Fibroblast of the aortic adventitia (primary cell): ENCODE measurements around the gene SPINT2. TPM values are rescaled to one million over a fixed set of nuclear protein-coding genes. Genes with fewer than 3 reads are reported as not detected.

Source experiments
- DNase-seq: peaks from one replicate; pipeline ENCODE4 v3.0.0-alpha.2; 2010; ENCODE audit warnings: low read depth
- H3K4me3 ChIP-seq: 2 replicates; pipeline ENCODE4 v1.5.1; 2011; ENCODE audit warnings: low read depth, mild to moderate bottlenecking, control low read depth, low read length, moderate library complexity
- CTCF ChIP-seq: IDR thresholded peaks from 2 replicates; pipeline ENCODE4 v1.5.1; 2011; ENCODE audit warnings: mild to moderate bottlenecking, low read length, control low read depth, inconsistent platforms; ENCODE audit not compliant: insufficient read depth
- total RNA-seq: library from RNA; depleted of rRNA; stranded (reverse); fragments of >200 nt; gene quantifications from 2 replicates; pipeline ENCODE4 v1.2.3, GENCODE V29; 2012; ENCODE audit warnings: low replicate concordance

The SPINT2 gene
- total RNA-seq, 1 donor = 13.5 TPM

GRCh38 chr19:38277969-38278680, 13.8 kb downstream of the SPINT2 start:
- no peak for TF ChIP-seq CTCF
- H3K4me3 ChIP-seq = no peak overlapping the region
- DNase-seq = peak; percentile 94

- H3K4me3 ChIP-seq = no peak overlapping the region
- DNase-seq = no peak
- no peak for TF ChIP-seq CTCF
Observed at GRCh38 chr19:38278751-38279150, 14.4 kb downstream of the SPINT2 start.

GRCh38 chr19:38280030-38280921, 15.9 kb downstream of the SPINT2 start:
- H3K4me3 ChIP-seq = no peak overlapping the region
- no peak for TF ChIP-seq CTCF
- no peak for DNase-seq

GRCh38 chr19:38281811-38282566, 17.6 kb downstream of the SPINT2 start:
- no peak overlapping the region for H3K4me3 ChIP-seq
- DNase-seq = no peak
- no peak for TF ChIP-seq CTCF

- no peak for TF ChIP-seq CTCF
- no peak for DNase-seq
- H3K4me3 ChIP-seq = no peak overlapping the region
Observed at GRCh38 chr19:38283271-38283670, 18.9 kb downstream of the SPINT2 start.

- no peak overlapping the region for H3K4me3 ChIP-seq
- no peak for TF ChIP-seq CTCF
- no peak for DNase-seq
Observed at GRCh38 chr19:38284422-38284821, 20.0 kb downstream of the SPINT2 start.
